ENCODE data around the gene PTPRF.

DNA sequence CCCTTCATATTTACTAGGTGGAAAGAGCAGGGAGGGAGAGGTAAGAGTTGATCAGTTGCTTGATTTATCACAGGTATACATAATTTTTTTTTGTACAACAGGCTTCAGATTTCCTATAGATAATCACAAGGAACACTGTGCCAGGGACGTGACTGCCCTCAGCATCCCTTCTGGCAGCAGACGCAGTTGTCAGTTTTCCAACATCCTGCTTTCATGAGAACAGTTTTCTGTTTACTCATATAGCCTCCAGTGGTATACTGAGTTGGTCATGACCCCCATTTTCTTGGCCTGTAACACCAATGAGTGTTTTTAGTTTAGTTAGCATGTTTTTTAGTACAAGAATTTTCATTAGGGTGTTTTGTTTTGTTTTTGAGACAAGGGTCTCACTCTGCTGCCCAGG, 37.9 kb upstream of the PTPRF start:
- TF ChIP-seq, protein P1, sequence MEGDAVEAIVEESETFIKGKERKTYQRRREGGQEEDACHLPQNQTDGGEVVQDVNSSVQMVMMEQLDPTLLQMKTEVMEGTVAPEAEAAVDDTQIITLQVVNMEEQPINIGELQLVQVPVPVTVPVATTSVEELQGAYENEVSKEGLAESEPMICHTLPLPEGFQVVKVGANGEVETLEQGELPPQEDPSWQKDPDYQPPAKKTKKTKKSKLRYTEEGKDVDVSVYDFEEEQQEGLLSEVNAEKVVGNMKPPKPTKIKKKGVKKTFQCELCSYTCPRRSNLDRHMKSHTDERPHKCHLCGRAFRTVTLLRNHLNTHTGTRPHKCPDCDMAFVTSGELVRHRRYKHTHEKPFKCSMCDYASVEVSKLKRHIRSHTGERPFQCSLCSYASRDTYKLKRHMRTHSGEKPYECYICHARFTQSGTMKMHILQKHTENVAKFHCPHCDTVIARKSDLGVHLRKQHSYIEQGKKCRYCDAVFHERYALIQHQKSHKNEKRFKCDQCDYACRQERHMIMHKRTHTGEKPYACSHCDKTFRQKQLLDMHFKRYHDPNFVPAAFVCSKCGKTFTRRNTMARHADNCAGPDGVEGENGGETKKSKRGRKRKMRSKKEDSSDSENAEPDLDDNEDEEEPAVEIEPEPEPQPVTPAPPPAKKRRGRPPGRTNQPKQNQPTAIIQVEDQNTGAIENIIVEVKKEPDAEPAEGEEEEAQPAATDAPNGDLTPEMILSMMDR (IDR thresholded peaks at IDR 0.05; ENCODE audit: low read depth, low read length, poor library complexity, severe bottlenecking) = no peak
- no peak for TF ChIP-seq EZH2phosphoT487 (IDR thresholded peaks at IDR 0.05; ENCODE audit: borderline replicate concordance, low read length)
